ENCODE data around the gene PRSS8. TPM values are rescaled to one million over a fixed set of nuclear protein-coding genes. Genes with fewer than 3 reads are reported as not detected.

PRSS8 gene
- total RNA-seq, 5 donors from 2014 or later (not counting 1 experiment from before 2014, with no cell fraction given), result 0.43 to 1.1 (median 0.55) TPM; not detected in 2

GRCh38 chr16:31136287-31136662 is 748 bp upstream of the PRSS8 start:
- Histone ChIP-seq H3K4me1 (ENCODE audit: control insufficient read depth in 1 of 2, extremely low read depth in 1 of 2, insufficient read depth in 2 of 2, low read length in 2 of 2) (no peaks in the 10 kb centered on the region), H3K4me3 (ENCODE audit: control insufficient read depth in 1 of 2, extremely low read depth in 1 of 2, low read length in 1 of 2) (no peak overlapping the region), H3K9me3 (no peaks in the 10 kb centered on the region), H3K27ac (ENCODE audit: low read length) (no peak overlapping the region), H3K27me3 (replicated peaks in 1 of 2; ENCODE audit: control insufficient read depth in 2 of 2, extremely low read depth in 1 of 2, insufficient read depth in 2 of 2, low read length in 1 of 2) (no peaks in the 10 kb centered on the region), H3K36me3 (ENCODE audit: control insufficient read depth in 2 of 2, extremely low read depth in 1 of 2, insufficient read depth in 1 of 2, low read length in 1 of 2) (peaks cover 8% of the 10 kb centered on the region in 2 donors)
- DNase-seq (no peak), ATAC-seq (replicated peaks in 1 of 4) (no peak)
- H3K27ac Mint-ChIP-seq, result no peak overlapping the region
- POLR2A ChIA-PET, result no interaction called here
- H3K27me3 Mint-ChIP-seq, result no peaks in the 10 kb centered on the region
- CTCF ChIA-PET, result no interaction called here
- no peak overlapping the region for H3K4me3 Mint-ChIP-seq
- 80% methylated on average over 1 of the region's 6 CpGs for WGBS (ENCODE audit: insufficient coverage)
- peaks cover 2% of the 10 kb centered on the region for H3K36me3 Mint-ChIP-seq
- no peaks in the 10 kb centered on the region for H3K9me3 Mint-ChIP-seq
- no peaks in the 10 kb centered on the region for H3K4me1 Mint-ChIP-seq

GRCh38 chr16:31134625-31135534 is 647 bp downstream of the PRSS8 start:
- CTCF ChIA-PET, result interaction anchor here in 1 of 2 donors (0.6 kb wide), 1 partner anchor 36 kb away, joined by 3 read pairs; no protein-coding TSS in a partner anchor
- no peak overlapping the region for H3K27ac Mint-ChIP-seq
- Histone ChIP-seq H3K9me3 (no peaks in the 10 kb centered on the region), H3K27ac (ENCODE audit: low read length) (no peak overlapping the region), H3K27me3 (replicated peaks in 1 of 2; ENCODE audit: control insufficient read depth in 2 of 2, extremely low read depth in 1 of 2, insufficient read depth in 2 of 2, low read length in 1 of 2) (no peaks in the 10 kb centered on the region), H3K4me3 (ENCODE audit: control insufficient read depth in 1 of 2, extremely low read depth in 1 of 2, low read length in 1 of 2) (no peak overlapping the region), H3K36me3 (ENCODE audit: control insufficient read depth in 2 of 2, extremely low read depth in 1 of 2, insufficient read depth in 1 of 2, low read length in 1 of 2) (peaks cover 11 to 18% of the 10 kb centered on the region in 2 donors), H3K4me1 (ENCODE audit: control insufficient read depth in 1 of 2, extremely low read depth in 1 of 2, insufficient read depth in 2 of 2, low read length in 2 of 2) (no peaks in the 10 kb centered on the region)
- 86% methylated on average over 2 of the region's 18 CpGs for WGBS (ENCODE audit: insufficient coverage)
- DNase-seq (no peak), ATAC-seq (replicated peaks in 1 of 4) (no peak)
- POLR2A ChIA-PET, result interaction anchor here in 1 of 2 donors (0.6 kb wide), 1 partner anchor 22 kb away, joined by 3 read pairs; no protein-coding TSS in a partner anchor
- H3K4me3 Mint-ChIP-seq, result no peak overlapping the region
- peaks cover 10% of the 10 kb centered on the region for H3K36me3 Mint-ChIP-seq
- no peaks in the 10 kb centered on the region for H3K27me3 Mint-ChIP-seq
- H3K9me3 Mint-ChIP-seq, result no peaks in the 10 kb centered on the region
- H3K4me1 Mint-ChIP-seq, result no peaks in the 10 kb centered on the region

GRCh38 chr16:31134091-31134571 is 1.4 kb downstream of the PRSS8 start:
- Histone ChIP-seq H3K27ac (ENCODE audit: low read length) (no peak overlapping the region), H3K9me3 (no peaks in the 10 kb centered on the region), H3K4me1 (ENCODE audit: control insufficient read depth in 1 of 2, extremely low read depth in 1 of 2, insufficient read depth in 2 of 2, low read length in 2 of 2) (no peaks in the 10 kb centered on the region), H3K27me3 (replicated peaks in 1 of 2; ENCODE audit: control insufficient read depth in 2 of 2, extremely low read depth in 1 of 2, insufficient read depth in 2 of 2, low read length in 1 of 2) (no peaks in the 10 kb centered on the region), H3K36me3 (ENCODE audit: control insufficient read depth in 2 of 2, extremely low read depth in 1 of 2, insufficient read depth in 1 of 2, low read length in 1 of 2) (peaks cover 15 to 25% of the 10 kb centered on the region in 2 donors), H3K4me3 (ENCODE audit: control insufficient read depth in 1 of 2, extremely low read depth in 1 of 2, low read length in 1 of 2) (no peak overlapping the region)
- Mint-ChIP-seq H3K4me1 (no peaks in the 10 kb centered on the region), H3K27me3 (no peaks in the 10 kb centered on the region), H3K27ac (no peak overlapping the region), H3K36me3 (peaks cover 10% of the 10 kb centered on the region), H3K9me3 (no peaks in the 10 kb centered on the region), H3K4me3 (no peak overlapping the region)
- WGBS (ENCODE audit: insufficient coverage), result 90% methylated on average over 2 of the region's 5 CpGs
- ATAC-seq (replicated peaks in 1 of 4), result no peak
- DNase-seq, result no peak
- CTCF ChIA-PET, result interaction anchor here in 1 of 2 donors (0.6 kb wide), 1 partner anchor 35 kb away, joined by 3 read pairs; no protein-coding TSS in a partner anchor
- POLR2A ChIA-PET, result no interaction called here

- H3K9me3 ChIP-seq, result no peaks in the 10 kb centered on the region
- H3K36me3 ChIP-seq (ENCODE audit: control insufficient read depth in 2 of 2, extremely low read depth in 1 of 2, insufficient read depth in 1 of 2, low read length in 1 of 2), result peaks cover 25 to 31% of the 10 kb centered on the region in 2 donors
- WGBS (ENCODE audit: insufficient coverage), result 82% methylated on average over 4 of the region's 6 CpGs
- peaks cover 10% of the 10 kb centered on the region for H3K36me3 Mint-ChIP-seq
- no peaks in the 10 kb centered on the region for H3K9me3 Mint-ChIP-seq
- no peaks in the 10 kb centered on the region for H3K27me3 ChIP-seq (replicated peaks in 1 of 2; ENCODE audit: control insufficient read depth in 2 of 2, extremely low read depth in 1 of 2, insufficient read depth in 2 of 2, low read length in 1 of 2)
- H3K27ac Mint-ChIP-seq, result no peak overlapping the region
- H3K27me3 Mint-ChIP-seq, result no peaks in the 10 kb centered on the region
- peaks cover 0 to under 1% of the 10 kb centered on the region in 2 experiments for H3K4me1 ChIP-seq (ENCODE audit: control insufficient read depth in 1 of 2, extremely low read depth in 1 of 2, insufficient read depth in 2 of 2, low read length in 2 of 2)
- no peak overlapping the region for H3K27ac ChIP-seq (ENCODE audit: low read length)
- no peak for DNase-seq
- H3K4me1 Mint-ChIP-seq, result peaks cover 0 to 2% (median 0%) of the 10 kb centered on the region in 3 donors
- H3K4me3 Mint-ChIP-seq, result no peak overlapping the region
- no peak for ATAC-seq (replicated peaks in 1 of 4)
- CTCF ChIA-PET, result no interaction called here
- POLR2A ChIA-PET, result interaction anchor here in 1 of 2 donors (0.6 kb wide), 1 partner anchor 1304 kb away, joined by 12 read pairs; no protein-coding TSS in a partner anchor
- H3K4me3 ChIP-seq (ENCODE audit: control insufficient read depth in 1 of 2, extremely low read depth in 1 of 2, low read length in 1 of 2), result no peak overlapping the region
Measured at GRCh38 chr16:31133046-31133501, 2.5 kb downstream of the PRSS8 start.

GRCh38 chr16:31132303-31132979 is 3.1 kb downstream of the PRSS8 start:
- 94% methylated on average over 15 of the region's 20 CpGs for WGBS (ENCODE audit: insufficient coverage)
- no peak overlapping the region for H3K4me3 ChIP-seq (ENCODE audit: control insufficient read depth in 1 of 2, extremely low read depth in 1 of 2, low read length in 1 of 2)
- DNase-seq (no peak), ATAC-seq (replicated peaks in 1 of 4) (peak in 1 of 4 experiments; percentile 21)
- no peaks in the 10 kb centered on the region for H3K9me3 ChIP-seq
- Mint-ChIP-seq H3K27me3 (no peaks in the 10 kb centered on the region), H3K9me3 (no peaks in the 10 kb centered on the region), H3K36me3 (peaks cover 16% of the 10 kb centered on the region), H3K4me1 (peaks cover 0 to 2% (median 0%) of the 10 kb centered on the region in 3 donors), H3K27ac (no peak overlapping the region), H3K4me3 (no peak overlapping the region)
- CTCF ChIA-PET, result interaction anchor here in 1 of 2 donors (0.5 kb wide), 1 partner anchor 116 kb away, joined by 5 read pairs; no protein-coding TSS in a partner anchor
- peaks cover 29 to 37% of the 10 kb centered on the region in 2 donors for H3K36me3 ChIP-seq (ENCODE audit: control insufficient read depth in 2 of 2, extremely low read depth in 1 of 2, insufficient read depth in 1 of 2, low read length in 1 of 2)
- POLR2A ChIA-PET, result interaction anchor here in 1 of 2 donors (0.6 kb wide), 1 partner anchor 1303 kb away, joined by 12 read pairs; no protein-coding TSS in a partner anchor
- no peaks in the 10 kb centered on the region for H3K27me3 ChIP-seq (replicated peaks in 1 of 2; ENCODE audit: control insufficient read depth in 2 of 2, extremely low read depth in 1 of 2, insufficient read depth in 2 of 2, low read length in 1 of 2)
- no peak overlapping the region for H3K27ac ChIP-seq (ENCODE audit: low read length)
- H3K4me1 ChIP-seq (ENCODE audit: control insufficient read depth in 1 of 2, extremely low read depth in 1 of 2, insufficient read depth in 2 of 2, low read length in 2 of 2), result peaks cover 0 to 3% of the 10 kb centered on the region in 2 experiments

GRCh38 chr16:31131841-31132271 is 3.7 kb downstream of the PRSS8 start:
- Histone ChIP-seq H3K27ac (ENCODE audit: low read length) (no peak overlapping the region), H3K36me3 (ENCODE audit: control insufficient read depth in 2 of 2, extremely low read depth in 1 of 2, insufficient read depth in 1 of 2, low read length in 1 of 2) (peaks cover 29 to 43% of the 10 kb centered on the region in 2 donors), H3K4me3 (ENCODE audit: control insufficient read depth in 1 of 2, extremely low read depth in 1 of 2, low read length in 1 of 2) (no peak overlapping the region), H3K9me3 (no peaks in the 10 kb centered on the region), H3K4me1 (ENCODE audit: control insufficient read depth in 1 of 2, extremely low read depth in 1 of 2, insufficient read depth in 2 of 2, low read length in 2 of 2) (peaks cover 0 to 3% of the 10 kb centered on the region in 2 experiments), H3K27me3 (replicated peaks in 1 of 2; ENCODE audit: control insufficient read depth in 2 of 2, extremely low read depth in 1 of 2, insufficient read depth in 2 of 2, low read length in 1 of 2) (no peaks in the 10 kb centered on the region)
- no peaks in the 10 kb centered on the region for H3K27me3 Mint-ChIP-seq
- no peak overlapping the region for H3K27ac Mint-ChIP-seq
- no peaks in the 10 kb centered on the region for H3K9me3 Mint-ChIP-seq
- peaks cover 0 to 2% (median 0%) of the 10 kb centered on the region in 3 donors for H3K4me1 Mint-ChIP-seq
- H3K4me3 Mint-ChIP-seq, result no peak overlapping the region
- peaks cover 16% of the 10 kb centered on the region for H3K36me3 Mint-ChIP-seq
- POLR2A ChIA-PET, result interaction anchor here in 1 of 2 donors (0.5 kb wide), 1 partner anchor 11 kb away, joined by 3 read pairs; no protein-coding TSS in a partner anchor
- ATAC-seq (replicated peaks in 1 of 4) (no peak), DNase-seq (no peak)
- CTCF ChIA-PET, result interaction anchor here in 1 of 2 donors (0.5 kb wide), 1 partner anchor 115 kb away, joined by 5 read pairs; no protein-coding TSS in a partner anchor
- 93% methylated on average over 5 of the region's 5 CpGs for WGBS (ENCODE audit: insufficient coverage)
